Myocyte (in vitro differentiated cells): Measurements from ENCODE around the gene CLSTN1. TPM values are rescaled to one million over a fixed set of nuclear protein-coding genes. Genes with fewer than 3 reads are reported as not detected.
"Not testable (repeated sequence)": the region's sequence is repeated elsewhere in the genome, so short reads cannot be mapped to it uniquely, and the experiment has no call there.

Source experiments
- DNase-seq: peaks from one replicate; pipeline ENCODE4 v3.0.0-alpha.2; 2012; ENCODE audit warnings: low read depth
- total RNA-seq: library from RNA; depleted of rRNA; stranded (reverse); fragments of >200 nt; gene quantifications from 2 replicates; pipeline ENCODE4 v1.2.3, GENCODE V29; 2014

CLSTN1 gene
- total RNA-seq, 1 donor from 2014 or later, result 17.1 TPM

GRCh38 chr1:9715536-9716226, 108.1 kb downstream of the CLSTN1 start:
- no peak for DNase-seq

DNA sequence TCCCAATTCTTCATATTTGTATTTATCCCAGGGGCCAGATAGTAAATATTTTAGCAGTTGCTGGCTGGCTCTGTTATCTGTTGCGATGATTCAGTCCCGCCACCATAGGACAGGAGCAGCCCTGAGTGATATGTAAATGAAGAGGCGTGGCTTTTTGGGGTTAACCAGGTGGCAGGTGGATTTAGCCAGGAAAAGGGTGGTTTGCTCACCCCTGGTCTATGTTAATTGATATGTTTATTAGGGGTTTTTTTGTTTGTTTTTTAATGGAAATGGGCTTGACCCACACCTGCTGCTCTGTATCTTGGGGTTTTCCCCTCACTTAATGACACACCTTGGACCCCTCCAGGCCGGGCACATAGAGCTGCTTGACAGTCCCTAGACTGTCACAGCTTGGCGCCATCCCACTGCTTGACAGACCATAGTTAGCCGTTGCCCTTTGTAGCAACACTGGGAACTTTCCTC, 109.5 kb downstream of the CLSTN1 start:
- DNase-seq, result no peak

- not testable (repeated sequence) for DNase-seq
These were observed 111.0 kb downstream of the CLSTN1 start for GRCh38 chr1:9712767-9713166.

DNA sequence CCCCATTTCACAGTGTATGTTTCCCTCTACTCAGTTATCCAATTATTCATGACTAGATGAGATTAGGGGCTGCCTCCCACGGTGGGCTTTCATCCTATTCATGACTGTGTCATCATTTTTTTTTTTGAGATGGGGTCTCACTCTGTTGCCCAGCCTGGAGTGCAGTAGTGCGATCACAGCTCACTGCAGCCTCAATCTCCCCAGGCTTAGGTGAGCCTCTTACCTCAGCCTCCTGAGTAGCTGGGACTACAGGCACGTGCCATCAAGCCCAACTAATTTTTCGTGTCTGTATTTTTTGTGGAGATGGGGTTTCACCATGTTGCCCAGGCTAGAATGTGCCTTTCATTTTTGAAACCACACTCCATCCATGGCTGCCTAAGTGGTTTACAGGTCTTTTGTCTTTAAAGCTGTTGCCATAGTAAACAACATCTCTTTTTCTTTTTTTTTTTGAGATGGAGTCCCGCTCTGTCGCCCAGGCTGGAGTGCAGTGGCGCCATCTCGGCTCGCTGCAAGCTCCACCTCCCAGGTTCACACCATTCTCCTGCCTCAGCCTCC, 112.2 kb downstream of the CLSTN1 start:
- no peak for DNase-seq

DNA sequence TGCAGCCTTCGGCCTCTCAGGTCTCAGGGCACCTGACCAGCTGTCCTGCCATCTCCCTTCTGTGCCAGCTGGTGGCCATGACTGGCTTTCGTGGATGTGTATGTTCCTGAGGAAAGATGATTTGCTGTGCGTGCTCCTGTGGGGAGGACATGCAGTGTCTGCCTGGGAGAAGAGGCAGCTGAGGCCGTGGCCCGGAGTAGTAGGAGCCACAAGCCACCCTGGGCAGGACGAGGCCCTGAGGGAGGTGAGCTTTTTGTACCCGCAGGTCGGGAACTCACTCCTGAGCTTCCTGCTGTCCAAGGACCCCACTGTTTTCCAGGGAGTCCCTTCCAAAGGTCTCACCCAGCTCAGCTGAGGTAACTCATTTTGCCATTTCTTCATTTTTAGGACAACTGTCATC, 113.7 kb downstream of the CLSTN1 start:
- no peak for DNase-seq

- DNase-seq, result no peak
These were observed 117.6 kb downstream of the CLSTN1 start for GRCh38 chr1:9706178-9706577.

DNA sequence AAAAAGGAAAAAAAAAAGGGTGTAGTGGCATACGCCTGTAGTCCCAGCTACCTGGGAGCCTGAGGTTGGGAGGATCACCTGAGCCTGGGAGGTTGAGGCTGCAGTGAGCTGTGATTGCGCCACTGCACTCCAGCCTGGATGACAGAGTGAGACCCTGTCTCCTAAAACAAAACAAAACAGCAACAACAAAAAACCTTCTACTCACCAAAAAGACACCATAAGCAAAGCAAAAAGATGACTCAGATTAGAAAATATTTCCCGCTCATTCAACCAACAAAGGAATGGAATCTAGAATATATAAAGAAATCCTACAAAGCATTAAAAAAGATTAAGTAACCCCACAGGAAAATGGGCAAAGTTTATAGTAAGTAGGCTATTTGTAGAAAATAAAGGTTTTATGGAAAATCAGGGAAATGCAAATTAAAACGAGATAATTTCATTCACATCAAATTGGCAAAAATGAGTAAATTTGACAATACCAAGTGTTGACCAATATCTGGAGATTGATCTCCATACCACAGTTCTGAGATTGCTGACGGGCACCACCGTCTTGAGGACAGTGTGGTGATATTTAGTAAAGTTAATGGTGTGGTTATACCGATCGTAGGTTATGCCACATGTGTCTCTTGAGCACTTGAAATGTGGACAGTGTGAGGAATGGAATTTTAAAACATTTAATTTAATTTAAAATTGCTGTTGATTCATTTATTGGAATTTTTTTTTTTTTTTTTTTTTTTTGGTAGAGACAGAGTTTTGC, 118.2 kb downstream of the CLSTN1 start:
- DNase-seq, result no peak

DNA sequence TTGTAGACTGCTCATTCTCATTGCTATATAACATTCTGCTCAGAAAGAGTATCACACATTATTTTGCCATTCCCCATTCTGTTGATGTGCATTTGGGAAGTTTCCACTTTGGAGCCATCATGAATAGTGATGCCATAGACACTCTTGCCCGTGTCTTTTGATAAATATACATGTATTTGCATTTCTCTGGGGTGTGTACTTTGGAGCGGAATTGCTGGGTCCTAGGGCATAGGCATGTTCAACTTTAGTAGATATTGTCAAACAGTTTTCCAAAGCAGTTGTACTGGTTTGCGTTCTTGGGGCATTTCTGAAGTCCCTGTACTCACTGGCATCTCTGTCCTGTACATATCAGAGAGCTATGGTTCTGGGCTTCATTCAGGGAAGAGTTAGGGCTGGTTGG, 120.1 kb downstream of the CLSTN1 start:
- no peak for DNase-seq

GRCh38 chr1:9703165-9703509, 120.6 kb downstream of the CLSTN1 start:
- DNase-seq, result no peak

DNA sequence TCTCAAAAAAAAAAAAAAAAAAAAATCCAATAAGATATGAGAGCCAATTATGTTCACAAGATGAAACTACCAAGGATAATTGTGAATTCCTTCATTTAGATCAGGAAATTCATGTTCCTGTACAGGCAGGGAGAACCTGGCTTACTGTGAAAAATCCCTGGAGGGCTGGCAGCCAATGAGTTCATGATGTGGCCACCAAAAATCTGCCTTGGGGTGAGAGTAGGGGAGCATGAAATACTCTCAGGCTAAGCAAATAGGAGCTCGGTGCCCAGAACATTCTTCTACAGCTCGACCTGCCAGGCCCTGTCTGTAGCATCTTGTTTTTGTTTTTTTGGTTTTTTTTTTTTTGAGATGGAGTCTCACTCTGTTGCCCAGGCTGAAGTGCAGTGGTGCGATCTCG, 122.1 kb downstream of the CLSTN1 start:
- no peak for DNase-seq

DNA sequence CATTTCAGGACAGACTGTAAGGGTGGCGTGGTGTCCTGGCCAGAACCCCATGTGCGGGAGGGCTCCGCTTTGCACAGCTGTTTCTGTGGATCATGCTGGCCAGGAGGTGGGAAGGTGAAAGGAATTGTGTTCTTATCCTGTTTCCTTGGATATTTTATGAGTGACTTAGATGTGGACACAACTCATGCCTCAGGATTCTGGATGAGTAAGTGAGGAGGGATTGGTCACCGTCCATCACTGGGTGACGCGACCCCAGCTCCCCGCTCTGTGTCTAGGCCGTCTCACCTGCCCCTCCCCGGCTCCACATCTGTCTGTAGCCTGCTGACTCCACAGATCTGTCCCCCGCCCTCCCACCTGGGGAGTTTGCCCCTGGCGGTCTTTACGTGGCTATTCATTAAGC, 123.4 kb downstream of the CLSTN1 start:
- DNase-seq, result peak; percentile 49

DNA sequence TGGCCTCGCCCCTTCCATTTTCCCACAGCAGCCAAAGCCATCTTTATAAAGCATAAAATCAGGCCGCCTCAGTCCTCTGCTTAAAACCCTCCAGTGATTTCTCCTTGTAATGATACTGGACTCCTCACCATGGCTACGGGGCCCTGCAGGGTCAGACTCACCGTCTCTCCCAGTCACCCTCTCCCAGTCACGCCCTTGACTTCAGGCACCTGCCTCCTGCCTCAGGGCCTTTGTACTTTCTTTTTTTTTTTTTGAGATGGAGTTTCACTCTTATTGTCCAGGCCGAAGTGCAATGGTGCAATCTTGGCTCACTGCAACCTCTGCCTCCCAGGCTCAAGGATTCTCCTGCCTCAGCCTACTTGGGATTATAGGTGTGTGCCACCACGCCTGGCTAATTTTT, 124.4 kb downstream of the CLSTN1 start:
- DNase-seq, result no peak

GRCh38 chr1:9696793-9697192, 127.0 kb downstream of the CLSTN1 start:
- no peak for DNase-seq

DNA sequence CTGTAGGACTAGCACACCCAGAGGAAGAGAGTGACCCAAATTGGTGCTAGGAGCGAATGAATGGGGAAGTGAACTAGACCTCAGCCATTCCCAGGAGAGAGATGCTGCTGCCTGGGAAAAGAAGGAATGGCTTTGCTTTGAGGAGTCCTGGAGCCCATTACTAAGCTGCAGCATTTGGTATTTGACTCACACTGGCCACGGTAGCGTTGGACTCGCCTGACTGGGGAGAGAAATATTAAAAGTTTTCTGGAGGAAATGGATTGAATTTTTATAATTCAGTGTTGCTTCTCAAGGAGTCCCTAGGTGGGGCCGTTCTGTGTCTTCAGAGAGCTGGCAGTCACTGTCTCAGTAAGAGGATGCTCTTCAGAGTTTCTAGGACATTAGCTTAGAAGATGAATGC, 132.1 kb downstream of the CLSTN1 start:
- no peak for DNase-seq

DNA sequence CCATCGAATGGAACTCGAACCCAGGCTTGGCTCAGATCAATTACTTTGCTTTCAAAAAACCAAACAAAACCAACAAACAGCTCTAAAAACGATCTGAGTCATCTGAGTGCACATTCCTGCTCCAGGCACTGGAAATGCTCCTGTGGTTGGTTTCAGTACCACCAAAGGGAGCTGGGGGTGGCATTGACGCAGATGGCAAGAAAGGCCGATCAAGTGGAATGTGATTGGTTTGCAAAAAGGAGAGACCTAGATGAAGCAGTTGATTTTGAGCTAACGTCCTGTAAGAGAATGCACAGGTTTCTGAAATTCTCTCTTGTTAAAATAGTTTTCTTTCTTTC, 132.7 kb downstream of the CLSTN1 start:
- no peak for DNase-seq

DNA sequence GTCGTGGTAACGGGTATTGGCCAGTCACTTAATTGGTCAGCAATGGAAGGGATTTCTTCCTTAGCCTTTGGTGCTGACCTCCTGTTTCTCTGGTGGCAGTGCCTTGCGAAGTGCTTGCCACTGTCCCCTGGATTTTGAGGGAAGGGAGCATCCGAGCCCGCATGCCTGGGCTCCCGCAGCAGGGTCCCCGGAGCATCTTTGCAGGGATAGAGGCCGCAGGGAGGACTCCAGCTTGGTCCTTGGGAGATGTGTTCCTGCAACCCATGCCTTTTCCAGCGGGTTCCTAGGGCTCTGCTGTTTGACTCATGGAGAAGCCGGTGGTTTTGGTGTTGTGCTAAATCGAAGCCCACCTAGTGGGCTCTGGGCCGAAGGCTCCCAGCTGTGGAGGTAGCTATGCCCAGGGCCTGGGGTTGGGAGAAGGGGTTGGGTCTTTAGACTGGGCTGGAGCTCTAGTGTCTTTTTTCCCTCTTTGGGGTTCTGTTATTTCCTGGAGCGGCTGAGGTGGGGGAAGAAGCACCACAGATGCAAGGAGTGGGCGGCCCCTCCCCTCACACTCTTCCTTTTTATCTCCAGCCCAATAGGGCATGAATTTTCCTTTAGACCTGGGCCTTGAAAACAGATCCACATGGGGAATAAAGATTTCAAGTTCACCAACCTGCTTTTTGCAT, 133.2 kb downstream of the CLSTN1 start:
- no peak for DNase-seq

DNA sequence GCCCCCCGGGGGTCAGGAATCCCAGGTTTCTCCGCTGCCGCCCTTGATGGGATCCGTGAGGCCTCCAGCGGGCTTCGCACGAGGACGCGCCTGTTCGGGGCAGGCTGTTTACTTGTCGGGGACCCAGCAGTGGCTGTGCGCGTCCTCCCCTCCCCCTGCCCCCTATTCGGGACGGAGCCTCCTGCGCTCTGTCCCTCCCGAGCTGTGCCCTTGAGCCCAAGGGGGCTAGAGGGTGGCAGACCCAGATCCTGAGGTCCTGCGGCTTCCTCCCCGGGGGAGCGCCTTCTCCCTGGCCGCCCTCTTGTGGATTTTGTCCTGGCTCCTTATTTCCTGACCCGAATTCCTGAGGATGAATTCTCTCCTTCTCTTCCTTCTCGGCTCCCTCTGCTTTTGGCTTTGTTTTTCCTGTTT, 133.8 kb downstream of the CLSTN1 start:
- peak; percentile 40 for DNase-seq

DNA sequence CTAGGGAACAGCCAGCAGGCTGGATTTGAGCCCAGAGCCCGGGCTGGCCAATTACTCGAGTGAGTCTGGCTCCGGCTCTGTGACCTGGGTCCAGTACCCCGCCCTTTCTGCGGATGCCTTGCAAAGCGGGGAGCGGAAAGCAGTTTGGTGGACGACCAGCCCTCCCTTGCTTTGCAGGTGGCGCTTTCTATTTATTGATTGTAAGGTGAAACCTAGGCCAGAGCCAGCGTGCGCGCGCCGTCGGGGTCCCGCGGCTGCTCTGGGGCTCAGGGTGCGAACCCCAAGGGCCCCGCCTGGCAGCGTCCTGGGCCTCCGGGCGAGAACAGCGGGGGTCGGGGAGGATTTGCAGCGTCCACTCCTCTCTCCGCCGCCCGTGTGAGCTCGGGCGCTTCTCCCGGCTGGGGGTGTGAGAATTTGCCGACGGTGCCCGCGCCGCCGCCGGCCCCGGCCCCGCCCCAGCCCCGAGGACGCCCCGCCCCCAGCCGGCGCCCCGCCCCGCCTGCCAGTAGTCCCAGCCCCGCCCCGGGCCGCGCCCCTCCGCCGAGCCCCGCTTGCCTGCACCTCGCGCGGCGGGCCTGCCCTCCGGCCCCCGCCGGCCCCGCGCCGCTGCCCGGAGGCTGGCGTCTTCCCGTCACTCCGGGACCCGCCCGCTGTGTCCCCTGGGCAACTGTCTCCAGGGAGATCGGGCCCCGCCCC, 134.6 kb downstream of the CLSTN1 start:
- peak; percentile 68 for DNase-seq

GRCh38 chr1:9688599-9688998, 135.2 kb downstream of the CLSTN1 start:
- no peak for DNase-seq

GRCh38 chr1:9687874-9688582, 135.7 kb downstream of the CLSTN1 start:
- peak; percentile 23 for DNase-seq
